T-helper 2 cell (primary cell): ENCODE results near the gene EHBP1.
"Not testable (repeated sequence)": the region's sequence is repeated elsewhere in the genome, so short reads cannot be mapped to it uniquely, and the experiment has no call there.

Experiments
- DNase-seq, 5 experiments: peaks; one replicate each; pipeline versions ENCODE4 v3.0.0 to v3.0.0-alpha.2; 2012 to 2022

Gene EHBP1

GRCh38 chr2:62736899-62737559 is 31.5 kb downstream of the EHBP1 start:
- no peak for DNase-seq

GRCh38 chr2:62738981-62739936 is 33.7 kb downstream of the EHBP1 start:
- DNase-seq, result no peak

DNA sequence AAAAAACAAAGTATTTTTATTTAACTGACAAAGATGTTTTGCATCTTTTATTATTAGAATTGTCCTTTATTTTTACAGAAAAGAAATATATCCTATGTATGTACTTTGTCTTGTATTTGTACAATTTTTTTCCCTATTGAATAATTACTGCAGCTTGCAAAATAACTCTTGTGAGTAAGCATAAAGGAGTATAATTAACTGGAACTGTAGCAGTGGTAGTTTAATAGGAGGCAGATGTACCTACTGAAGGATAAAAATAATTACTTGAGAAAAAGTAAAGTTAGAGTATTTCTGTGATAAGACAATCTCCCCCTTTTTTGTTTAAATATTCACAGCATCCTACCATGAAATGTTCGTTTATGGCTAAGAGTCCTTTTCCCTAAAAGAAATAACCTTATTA is 34.7 kb downstream of the EHBP1 start:
- no peak for DNase-seq

- DNase-seq, result no peak
Observed at GRCh38 chr2:62741127-62741526, 35.6 kb downstream of the EHBP1 start.

- DNase-seq, result no peak
Observed at GRCh38 chr2:62741954-62742722, 36.6 kb downstream of the EHBP1 start.

GRCh38 chr2:62743506-62743905 is 38.0 kb downstream of the EHBP1 start:
- DNase-seq, result no peak

GRCh38 chr2:62744603-62745002 is 39.1 kb downstream of the EHBP1 start:
- no peak for DNase-seq

GRCh38 chr2:62745891-62746481 is 40.5 kb downstream of the EHBP1 start:
- DNase-seq, result no peak

- DNase-seq, result no peak
Observed at GRCh38 chr2:62747169-62747568, 41.7 kb downstream of the EHBP1 start.

DNA sequence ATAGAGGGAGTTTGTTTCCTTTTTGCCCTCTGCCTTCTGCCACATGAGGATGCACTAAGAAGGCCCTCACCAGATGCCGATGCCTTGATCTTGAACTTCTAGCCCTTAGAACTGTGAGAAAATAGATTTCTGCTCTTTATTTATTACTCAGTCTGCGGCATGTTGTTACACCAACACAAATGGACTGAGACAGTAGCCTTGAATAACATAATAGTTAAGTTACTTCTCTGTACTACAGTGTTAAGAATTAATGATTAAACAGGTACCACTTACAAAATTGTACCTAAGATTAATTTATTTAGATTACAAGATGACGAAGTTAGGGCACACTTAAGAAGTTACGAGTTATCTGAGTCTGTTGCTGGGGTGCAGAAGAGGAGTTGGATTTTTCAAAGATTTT is 42.4 kb downstream of the EHBP1 start:
- DNase-seq, result no peak

DNA sequence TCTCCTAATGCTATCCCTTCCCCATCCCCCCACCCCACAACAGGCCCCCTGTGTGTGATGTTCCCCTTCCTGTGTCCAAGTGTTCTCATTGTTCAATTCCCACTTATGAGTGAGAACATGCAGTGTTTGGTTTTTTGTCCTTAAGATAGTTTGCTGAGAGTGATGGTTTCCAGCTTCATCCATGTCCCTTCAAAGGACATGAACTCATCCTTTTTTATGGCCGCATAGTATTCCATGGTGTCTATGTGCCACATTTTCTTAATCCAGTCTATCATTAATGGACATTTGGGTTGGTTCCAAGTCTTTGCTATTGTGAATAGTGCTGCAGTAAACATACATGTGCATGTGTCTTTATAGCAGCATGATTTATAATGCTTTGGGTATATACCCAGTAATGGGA is 43.6 kb downstream of the EHBP1 start:
- DNase-seq, result not testable (repeated sequence)

GRCh38 chr2:62757029-62757428 is 51.5 kb downstream of the EHBP1 start:
- DNase-seq, result no peak

GRCh38 chr2:62760026-62760425 is 54.5 kb downstream of the EHBP1 start:
- DNase-seq, result no peak

DNA sequence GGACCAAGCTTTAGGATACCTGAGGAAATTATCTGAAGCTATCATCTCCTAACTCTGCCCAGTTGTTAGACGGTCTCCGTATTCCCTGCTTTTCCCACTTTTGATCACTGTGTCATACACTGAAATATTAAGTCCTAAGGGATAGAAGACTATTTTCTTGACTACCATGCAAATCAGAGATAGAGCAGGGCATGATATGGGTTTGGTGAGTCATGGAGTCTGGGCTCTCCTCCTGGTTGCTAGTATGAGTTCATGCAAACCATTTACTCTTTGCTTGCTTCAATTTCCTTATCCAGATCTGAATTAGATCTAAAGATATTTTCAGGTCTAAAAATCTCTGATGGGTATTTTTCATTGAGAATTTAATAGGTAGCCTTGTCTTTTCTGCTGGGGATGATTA is 55.0 kb downstream of the EHBP1 start:
- no peak for DNase-seq

GRCh38 chr2:62765619-62766376 is 60.3 kb downstream of the EHBP1 start:
- no peak for DNase-seq

DNA sequence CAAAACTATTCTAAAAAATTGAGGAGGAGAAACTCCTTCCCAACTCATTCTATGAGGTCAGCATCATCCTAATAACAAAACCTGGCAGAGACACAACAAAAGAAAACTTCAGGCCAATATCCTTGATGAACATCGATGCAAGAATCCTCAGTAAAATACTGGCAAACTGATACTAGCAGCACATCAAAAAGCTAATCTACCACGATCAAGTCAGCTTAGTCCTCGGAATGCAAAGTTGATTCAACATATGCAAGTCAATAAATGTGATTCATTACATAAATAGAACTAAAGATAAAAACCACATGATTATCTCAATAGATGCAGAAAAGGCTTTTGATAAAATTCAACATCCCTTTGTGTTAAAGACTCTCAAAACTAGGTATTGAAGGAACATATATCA is 63.1 kb downstream of the EHBP1 start:
- peak in 1 of 5 experiments; percentile 8 for DNase-seq

- no peak for DNase-seq
Observed at GRCh38 chr2:62770629-62771028, 65.1 kb downstream of the EHBP1 start.

GRCh38 chr2:62774555-62775366 is 69.2 kb downstream of the EHBP1 start:
- DNase-seq, result peak in 1 of 5 experiments; percentile 27

GRCh38 chr2:62775367-62775668 is 69.8 kb downstream of the EHBP1 start:
- no peak for DNase-seq

GRCh38 chr2:62783679-62784078 is 78.2 kb downstream of the EHBP1 start:
- no peak for DNase-seq

- DNase-seq, result no peak
Observed at GRCh38 chr2:62784341-62784740, 78.8 kb downstream of the EHBP1 start.
